Measurements from ENCODE around the gene GCC2. TPM values are rescaled to one million over a fixed set of nuclear protein-coding genes. Genes with fewer than 3 reads are reported as not detected.

Gene GCC2
- total and polyA plus RNA-seq, 2 experiments from 2014 or later: 43.4 to 172 TPM

GRCh38 chr2:108441712-108442111 is 7.3 kb upstream of the GCC2 start (continued):
- no peak for TF ChIP-seq ZNF462 (CRISPR knock-in tag; IDR thresholded peaks at IDR 0.05)
- TF ChIP-seq, protein P1, sequence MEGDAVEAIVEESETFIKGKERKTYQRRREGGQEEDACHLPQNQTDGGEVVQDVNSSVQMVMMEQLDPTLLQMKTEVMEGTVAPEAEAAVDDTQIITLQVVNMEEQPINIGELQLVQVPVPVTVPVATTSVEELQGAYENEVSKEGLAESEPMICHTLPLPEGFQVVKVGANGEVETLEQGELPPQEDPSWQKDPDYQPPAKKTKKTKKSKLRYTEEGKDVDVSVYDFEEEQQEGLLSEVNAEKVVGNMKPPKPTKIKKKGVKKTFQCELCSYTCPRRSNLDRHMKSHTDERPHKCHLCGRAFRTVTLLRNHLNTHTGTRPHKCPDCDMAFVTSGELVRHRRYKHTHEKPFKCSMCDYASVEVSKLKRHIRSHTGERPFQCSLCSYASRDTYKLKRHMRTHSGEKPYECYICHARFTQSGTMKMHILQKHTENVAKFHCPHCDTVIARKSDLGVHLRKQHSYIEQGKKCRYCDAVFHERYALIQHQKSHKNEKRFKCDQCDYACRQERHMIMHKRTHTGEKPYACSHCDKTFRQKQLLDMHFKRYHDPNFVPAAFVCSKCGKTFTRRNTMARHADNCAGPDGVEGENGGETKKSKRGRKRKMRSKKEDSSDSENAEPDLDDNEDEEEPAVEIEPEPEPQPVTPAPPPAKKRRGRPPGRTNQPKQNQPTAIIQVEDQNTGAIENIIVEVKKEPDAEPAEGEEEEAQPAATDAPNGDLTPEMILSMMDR (conservative IDR thresholded peaks at IDR 0.05; ENCODE audit: low read depth in 2 of 2): no peak
- TF ChIP-seq ZNF331 (CRISPR knock-in tag; IDR thresholded peaks at IDR 0.05; ENCODE audit: low read depth): no peak
- no peak for TF ChIP-seq ZNF114 (CRISPR knock-in tag; IDR thresholded peaks at IDR 0.05)
- no peak for TF ChIP-seq REST (IDR thresholded peaks at IDR 0.05; ENCODE audit: unreplicated experiment)
